BLaER1 (cell line): Measurements from ENCODE around the gene PSMA7.
"Not testable (repeated sequence)": the region's sequence is repeated elsewhere in the genome, so short reads cannot be mapped to it uniquely, and the experiment has no call there.

Experiments
- H3K27ac ChIP-seq: shearing (Covaris generic); formaldehyde crosslinking; 2 replicates; pipeline ENCODE4 v1.8.1; 2022
- H3K27me3 ChIP-seq: shearing (Covaris generic); formaldehyde crosslinking; 2 replicates; pipeline ENCODE4 v1.8.1; 2022
- H3K36me3 ChIP-seq: shearing (Covaris generic); formaldehyde crosslinking; 2 replicates; pipeline ENCODE4 v1.8.1; 2022
- H3K4me1 ChIP-seq: shearing (Covaris generic); formaldehyde crosslinking; 2 replicates; pipeline ENCODE4 v1.8.1; 2022
- H3K4me2 ChIP-seq: shearing (Covaris generic); formaldehyde crosslinking; 2 replicates; pipeline ENCODE4 v1.8.1; 2022
- H3K4me3 ChIP-seq: shearing (Covaris generic); formaldehyde crosslinking; 2 replicates; pipeline ENCODE4 v1.8.1; 2022
- H3K9ac ChIP-seq: shearing (Covaris generic); formaldehyde crosslinking; 2 replicates; pipeline ENCODE4 v1.8.1; 2022
- H3K9me3 ChIP-seq: shearing (Covaris generic); formaldehyde crosslinking; 2 replicates; pipeline ENCODE4 v1.8.1; 2022
- H4K20me1 ChIP-seq: shearing (Covaris generic); formaldehyde crosslinking; 2 replicates; pipeline ENCODE4 v1.8.1; 2022
- Cebpa-rat ChIP-seq: shearing (Covaris generic); IDR thresholded peaks from 2 replicates; pipeline ENCODE4 v1.8.1; 2022

Gene PSMA7

DNA sequence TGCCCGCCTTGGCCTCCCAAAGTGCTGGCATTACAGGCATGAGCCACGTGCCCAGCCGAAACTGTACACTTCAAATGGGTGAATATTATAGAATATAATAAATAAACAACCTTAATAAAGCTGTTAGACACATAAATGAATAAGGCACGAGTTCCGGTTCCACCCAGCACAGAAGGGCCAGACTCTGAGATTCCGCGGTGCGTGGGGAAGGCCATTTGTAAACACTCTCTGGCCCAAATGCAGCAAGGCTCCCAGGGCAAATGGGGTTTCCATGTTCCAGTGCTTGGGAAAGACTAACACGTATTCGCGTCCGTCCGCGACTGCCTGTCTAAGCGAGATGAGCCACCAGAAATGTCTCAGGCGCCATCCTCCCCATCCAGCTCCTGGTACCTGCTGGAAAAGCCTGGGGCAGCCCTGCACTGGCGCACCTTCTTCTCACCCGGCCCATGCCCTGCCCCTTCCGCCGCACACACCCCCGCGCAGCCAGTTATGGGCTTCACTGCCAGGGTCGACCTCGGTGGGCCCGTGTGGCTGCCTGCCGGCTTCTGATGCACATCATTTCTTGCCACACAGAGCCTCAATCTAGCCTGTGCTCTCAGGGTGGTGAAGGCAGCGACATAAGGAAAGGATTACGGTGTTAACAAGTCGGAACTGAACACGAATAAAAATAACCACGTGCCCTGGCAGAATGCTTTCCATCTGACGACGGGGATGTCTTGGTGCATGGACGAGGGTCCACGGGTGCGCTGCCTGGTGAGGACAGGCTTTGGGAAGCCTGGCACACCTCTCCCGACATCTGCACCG lies 26.4 kb downstream of the PSMA7 start:
- H3K27me3 ChIP-seq: no peaks in the 10 kb centered on the region
- peaks cover 47% of the 10 kb centered on the region for H3K4me1 ChIP-seq
- no peak for TF ChIP-seq Cebpa-rat
- H3K27ac ChIP-seq: no peak overlapping the region
- peaks cover 44% of the 10 kb centered on the region for H3K9me3 ChIP-seq
- H3K9ac ChIP-seq: no peak overlapping the region
- no peak overlapping the region for H3K4me3 ChIP-seq
- no peaks in the 10 kb centered on the region for H3K36me3 ChIP-seq
- no peaks in the 10 kb centered on the region for H4K20me1 ChIP-seq
- peak overlapping the region; percentile 61 for H3K4me2 ChIP-seq

- Histone ChIP-seq H3K4me1 (peaks cover 42% of the 10 kb centered on the region), H3K9me3 (peaks cover 52% of the 10 kb centered on the region)
- H4K20me1 ChIP-seq, H3K4me3 ChIP-seq, H3K27ac ChIP-seq, H3K4me2 ChIP-seq, H3K36me3 ChIP-seq, H3K9ac ChIP-seq, H3K27me3 ChIP-seq: not testable (repeated sequence)
Measured at GRCh38 chr20:62115800-62116407, 27.3 kb downstream of the PSMA7 start.

DNA sequence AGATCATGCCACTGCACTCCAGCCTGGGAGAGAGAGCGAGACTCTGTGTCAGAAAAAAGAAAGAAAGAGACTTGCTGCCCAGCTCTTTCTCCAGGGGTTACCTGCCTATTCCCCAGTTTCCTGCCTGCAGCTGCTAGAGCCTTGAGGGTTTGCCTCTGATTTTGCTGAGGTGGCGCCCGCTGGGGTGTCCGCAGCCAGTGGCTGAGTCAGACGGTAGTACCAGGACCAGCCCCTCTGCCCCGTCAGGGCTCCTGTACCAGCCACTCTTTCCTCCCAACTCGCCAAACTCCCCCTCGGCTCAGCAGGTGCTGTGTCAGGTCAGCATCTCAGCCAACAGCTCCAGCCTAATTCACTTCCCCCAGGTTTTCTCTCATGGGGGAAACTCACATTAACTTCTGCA lies 28.3 kb downstream of the PSMA7 start:
- Histone ChIP-seq H3K4me3 (no peak overlapping the region), H3K27me3 (no peaks in the 10 kb centered on the region), H3K9me3 (peaks cover 61% of the 10 kb centered on the region), H3K9ac (no peak overlapping the region), H3K36me3 (no peaks in the 10 kb centered on the region), H4K20me1 (no peaks in the 10 kb centered on the region), H3K27ac (no peak overlapping the region), H3K4me1 (peaks cover 32% of the 10 kb centered on the region), H3K4me2 (no peak overlapping the region)
- no peak for TF ChIP-seq Cebpa-rat

DNA sequence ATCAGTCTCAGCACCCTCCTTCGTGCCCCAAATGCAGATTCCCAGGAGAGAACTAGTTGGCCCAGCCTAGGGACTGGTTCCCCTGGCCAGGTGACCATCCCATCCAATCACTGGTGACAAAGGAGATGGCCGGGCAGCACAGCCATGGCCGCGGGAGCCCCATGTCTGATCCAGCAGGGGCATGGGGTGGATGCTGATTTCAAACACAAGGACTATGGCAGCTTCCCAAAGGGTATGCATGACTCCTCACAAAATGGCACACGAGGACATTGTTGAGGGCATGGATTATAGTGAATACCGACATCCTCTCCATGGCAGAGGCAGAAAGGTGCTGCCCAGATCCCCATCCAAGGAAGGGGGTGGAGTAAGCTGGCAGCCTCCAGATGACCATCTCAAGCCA lies 30.8 kb downstream of the PSMA7 start:
- H3K9me3 ChIP-seq: peaks cover 86% of the 10 kb centered on the region
- H4K20me1 ChIP-seq: no peaks in the 10 kb centered on the region
- H3K4me2 ChIP-seq: no peak overlapping the region
- no peaks in the 10 kb centered on the region for H3K36me3 ChIP-seq
- H3K9ac ChIP-seq: no peak overlapping the region
- H3K27me3 ChIP-seq: no peaks in the 10 kb centered on the region
- 0 out of 2 replicates have a peak overlapping the region, but pooled peaks have one; percentile 14 for H3K4me3 ChIP-seq
- peaks cover 6% of the 10 kb centered on the region for H3K4me1 ChIP-seq
- H3K27ac ChIP-seq: no peak overlapping the region
- TF ChIP-seq Cebpa-rat: no peak

DNA sequence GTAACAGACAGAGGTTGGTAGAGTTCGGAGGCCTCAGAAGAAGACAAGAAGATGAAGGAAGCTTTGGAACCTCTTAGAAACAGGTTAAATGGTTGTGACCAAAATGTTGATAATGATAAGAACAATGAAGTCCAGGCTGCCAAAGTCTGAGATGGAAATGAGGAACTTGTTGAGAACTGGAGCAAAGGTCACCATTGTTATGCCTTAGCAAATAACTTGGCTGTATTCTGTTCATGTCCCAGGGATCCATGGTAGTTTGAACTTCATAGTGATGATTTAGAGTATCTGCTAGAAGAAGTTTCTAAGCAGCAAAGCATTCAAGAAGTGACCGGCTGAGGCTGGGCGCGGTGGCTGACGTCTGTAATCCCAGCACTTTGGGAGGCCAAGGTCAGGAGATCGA lies 32.0 kb downstream of the PSMA7 start:
- no peak overlapping the region for H3K9ac ChIP-seq
- H4K20me1 ChIP-seq: no peaks in the 10 kb centered on the region
- H3K4me1 ChIP-seq: no peaks in the 10 kb centered on the region
- H3K4me3 ChIP-seq: no peak overlapping the region
- no peak overlapping the region for H3K27ac ChIP-seq
- no peaks in the 10 kb centered on the region for H3K36me3 ChIP-seq
- TF ChIP-seq Cebpa-rat: no peak
- H3K27me3 ChIP-seq: no peaks in the 10 kb centered on the region
- H3K9me3 ChIP-seq: peaks cover 97% of the 10 kb centered on the region
- H3K4me2 ChIP-seq: no peak overlapping the region

- peaks cover 97% of the 10 kb centered on the region for H3K9me3 ChIP-seq
- no peak overlapping the region for H3K9ac ChIP-seq
- TF ChIP-seq Cebpa-rat: no peak
- H3K4me1 ChIP-seq: no peaks in the 10 kb centered on the region
- no peak overlapping the region for H3K4me2 ChIP-seq
- H3K36me3 ChIP-seq: no peaks in the 10 kb centered on the region
- H3K27ac ChIP-seq: no peak overlapping the region
- no peaks in the 10 kb centered on the region for H4K20me1 ChIP-seq
- H3K27me3 ChIP-seq: no peaks in the 10 kb centered on the region
- H3K4me3 ChIP-seq: no peak overlapping the region
Measured at GRCh38 chr20:62105592-62105991, 37.6 kb downstream of the PSMA7 start.

DNA sequence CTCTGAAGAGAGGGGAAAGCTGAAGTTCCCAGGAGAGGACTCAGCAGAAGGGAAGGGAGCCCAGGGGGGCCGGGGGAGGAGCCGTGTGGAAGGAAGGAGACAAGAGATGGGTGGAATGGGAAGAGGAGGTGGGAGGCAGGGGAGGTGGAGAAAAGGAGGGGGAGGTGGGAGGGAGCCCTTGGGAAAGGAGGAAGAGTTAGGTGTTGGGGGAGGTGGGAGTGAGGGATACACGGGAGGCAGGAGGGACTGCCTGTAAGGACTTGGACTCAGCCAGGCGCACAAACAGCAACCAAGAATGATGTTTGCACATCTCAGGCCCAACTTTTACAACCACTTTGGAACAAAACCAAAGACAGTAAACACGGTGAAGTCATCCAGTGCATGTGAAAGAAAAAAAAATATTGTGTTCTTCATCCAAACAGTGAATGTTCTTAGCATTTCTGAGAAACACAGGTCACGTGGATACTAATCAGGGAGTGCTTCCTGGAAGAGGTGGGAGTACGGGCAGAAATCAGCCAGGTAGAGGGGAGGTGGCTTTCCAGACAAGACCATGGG lies 38.3 kb downstream of the PSMA7 start:
- Histone ChIP-seq H3K9ac (no peak overlapping the region), H3K4me2 (no peak overlapping the region), H3K4me3 (no peak overlapping the region), H3K27me3 (no peaks in the 10 kb centered on the region), H3K9me3 (peaks cover 98% of the 10 kb centered on the region), H3K27ac (no peak overlapping the region), H3K4me1 (no peaks in the 10 kb centered on the region), H4K20me1 (no peaks in the 10 kb centered on the region), H3K36me3 (no peaks in the 10 kb centered on the region)
- TF ChIP-seq Cebpa-rat: no peak

- Histone ChIP-seq H4K20me1 (no peaks in the 10 kb centered on the region), H3K27me3 (no peaks in the 10 kb centered on the region), H3K36me3 (no peaks in the 10 kb centered on the region), H3K27ac (no peak overlapping the region), H3K9ac (no peak overlapping the region), H3K4me3 (no peak overlapping the region), H3K9me3 (peaks cover 98% of the 10 kb centered on the region), H3K4me2 (no peak overlapping the region), H3K4me1 (no peaks in the 10 kb centered on the region)
- no peak for TF ChIP-seq Cebpa-rat
Measured at GRCh38 chr20:62104234-62104789, 38.9 kb downstream of the PSMA7 start.

DNA sequence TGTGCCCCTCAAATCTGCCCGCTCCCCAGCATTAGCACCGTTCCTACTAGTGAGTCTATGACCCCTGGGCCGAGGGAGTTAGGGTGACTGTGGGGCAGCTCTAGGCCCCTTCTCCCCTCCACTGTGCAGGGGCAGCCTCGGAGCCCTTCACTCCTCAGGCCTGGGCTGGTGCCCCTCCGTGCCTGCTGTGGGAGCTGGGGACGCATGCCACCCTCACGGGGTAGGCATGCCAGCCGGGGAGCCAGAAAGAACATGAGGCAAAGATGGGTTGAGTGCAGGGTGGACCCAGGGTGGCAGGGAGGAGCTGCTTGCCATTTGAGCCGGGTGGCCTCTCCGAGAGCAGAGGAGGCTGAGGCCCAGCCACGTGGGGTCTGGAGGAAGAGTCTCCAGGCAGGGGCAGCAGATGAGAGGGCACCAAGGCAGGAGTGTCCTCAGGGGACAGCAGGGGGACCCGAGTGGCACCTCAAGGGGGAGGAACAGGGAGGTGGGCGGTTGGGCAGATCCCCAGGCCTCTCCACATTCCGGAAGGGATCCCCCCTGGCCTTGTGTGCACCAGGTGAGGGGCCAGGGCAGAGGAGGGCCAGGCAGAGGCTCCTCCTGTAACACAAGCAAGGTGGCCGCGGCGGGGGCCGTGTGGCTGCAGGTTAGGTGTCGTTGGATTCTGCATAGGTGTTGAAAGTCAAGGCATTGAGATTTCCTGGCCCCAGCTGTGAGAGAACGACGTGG lies 39.5 kb downstream of the PSMA7 start:
- H3K27me3 ChIP-seq: no peaks in the 10 kb centered on the region
- no peak overlapping the region for H3K27ac ChIP-seq
- H3K36me3 ChIP-seq: no peaks in the 10 kb centered on the region
- H3K4me1 ChIP-seq: no peaks in the 10 kb centered on the region
- H3K9me3 ChIP-seq: peaks cover 97% of the 10 kb centered on the region
- H3K9ac ChIP-seq: no peak overlapping the region
- no peaks in the 10 kb centered on the region for H4K20me1 ChIP-seq
- TF ChIP-seq Cebpa-rat: no peak
- H3K4me2 ChIP-seq: no peak overlapping the region
- H3K4me3 ChIP-seq: no peak overlapping the region
